ENCODE results near the gene AFTPH.

Gene AFTPH

DNA sequence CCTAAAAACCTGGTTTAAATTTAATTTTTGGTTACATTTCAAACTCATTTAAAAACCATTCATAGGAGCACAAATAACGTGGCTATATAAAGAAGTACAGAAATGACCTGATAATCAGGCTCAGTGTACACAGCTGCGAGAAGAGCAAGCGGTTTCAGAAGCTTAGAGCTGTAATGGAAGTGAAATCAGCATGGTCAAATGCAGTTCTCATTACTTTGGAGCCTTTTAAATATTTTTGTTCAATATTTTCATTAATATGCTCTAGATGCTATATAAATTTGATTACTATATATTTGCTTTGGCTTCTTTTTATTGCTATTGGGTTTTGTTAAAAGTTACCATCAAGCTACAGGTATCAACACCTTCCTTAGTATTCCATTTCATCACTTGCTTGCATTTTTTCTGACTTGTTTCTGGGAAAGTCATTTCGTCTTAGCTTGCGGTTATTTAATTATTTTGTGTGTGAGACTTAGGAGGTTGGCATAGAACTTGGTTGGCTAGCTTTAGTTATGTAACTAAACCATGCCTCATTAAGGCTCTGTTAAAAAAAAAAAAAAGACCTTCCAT, 58.7 kb downstream of the AFTPH start:
- TF ChIP-seq, protein P1, sequence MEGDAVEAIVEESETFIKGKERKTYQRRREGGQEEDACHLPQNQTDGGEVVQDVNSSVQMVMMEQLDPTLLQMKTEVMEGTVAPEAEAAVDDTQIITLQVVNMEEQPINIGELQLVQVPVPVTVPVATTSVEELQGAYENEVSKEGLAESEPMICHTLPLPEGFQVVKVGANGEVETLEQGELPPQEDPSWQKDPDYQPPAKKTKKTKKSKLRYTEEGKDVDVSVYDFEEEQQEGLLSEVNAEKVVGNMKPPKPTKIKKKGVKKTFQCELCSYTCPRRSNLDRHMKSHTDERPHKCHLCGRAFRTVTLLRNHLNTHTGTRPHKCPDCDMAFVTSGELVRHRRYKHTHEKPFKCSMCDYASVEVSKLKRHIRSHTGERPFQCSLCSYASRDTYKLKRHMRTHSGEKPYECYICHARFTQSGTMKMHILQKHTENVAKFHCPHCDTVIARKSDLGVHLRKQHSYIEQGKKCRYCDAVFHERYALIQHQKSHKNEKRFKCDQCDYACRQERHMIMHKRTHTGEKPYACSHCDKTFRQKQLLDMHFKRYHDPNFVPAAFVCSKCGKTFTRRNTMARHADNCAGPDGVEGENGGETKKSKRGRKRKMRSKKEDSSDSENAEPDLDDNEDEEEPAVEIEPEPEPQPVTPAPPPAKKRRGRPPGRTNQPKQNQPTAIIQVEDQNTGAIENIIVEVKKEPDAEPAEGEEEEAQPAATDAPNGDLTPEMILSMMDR (conservative IDR thresholded peaks at IDR 0.05; ENCODE audit: low read length) = no peak
- H3K4me3 ChIP-seq (ENCODE audit: low read length) = no peak overlapping the region
- DNase-seq (ENCODE audit: low read depth) = no peak

DNA sequence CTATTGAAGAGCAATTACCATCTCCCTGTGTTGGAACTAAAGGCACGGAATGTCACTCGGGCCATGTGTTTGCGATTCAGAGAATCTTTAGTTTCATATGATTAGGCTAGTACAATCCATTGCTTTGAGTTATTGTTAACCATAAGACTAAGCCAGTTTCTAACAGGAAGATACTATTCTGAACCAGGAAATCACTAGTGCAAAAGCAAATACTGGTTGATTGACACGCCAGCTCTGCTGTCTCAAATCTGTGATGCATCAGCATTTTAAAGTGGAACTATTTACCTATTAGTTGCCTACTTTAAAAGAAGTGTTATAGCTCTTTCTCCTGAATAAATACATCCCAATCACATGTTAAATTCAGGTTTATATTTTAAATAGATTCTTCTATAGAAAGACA, 61.9 kb downstream of the AFTPH start:
- H3K4me3 ChIP-seq (ENCODE audit: low read length) = no peak overlapping the region
- TF ChIP-seq, protein P1 (conservative IDR thresholded peaks at IDR 0.05; ENCODE audit: low read length) = no peak
- DNase-seq (ENCODE audit: low read depth) = no peak

DNA sequence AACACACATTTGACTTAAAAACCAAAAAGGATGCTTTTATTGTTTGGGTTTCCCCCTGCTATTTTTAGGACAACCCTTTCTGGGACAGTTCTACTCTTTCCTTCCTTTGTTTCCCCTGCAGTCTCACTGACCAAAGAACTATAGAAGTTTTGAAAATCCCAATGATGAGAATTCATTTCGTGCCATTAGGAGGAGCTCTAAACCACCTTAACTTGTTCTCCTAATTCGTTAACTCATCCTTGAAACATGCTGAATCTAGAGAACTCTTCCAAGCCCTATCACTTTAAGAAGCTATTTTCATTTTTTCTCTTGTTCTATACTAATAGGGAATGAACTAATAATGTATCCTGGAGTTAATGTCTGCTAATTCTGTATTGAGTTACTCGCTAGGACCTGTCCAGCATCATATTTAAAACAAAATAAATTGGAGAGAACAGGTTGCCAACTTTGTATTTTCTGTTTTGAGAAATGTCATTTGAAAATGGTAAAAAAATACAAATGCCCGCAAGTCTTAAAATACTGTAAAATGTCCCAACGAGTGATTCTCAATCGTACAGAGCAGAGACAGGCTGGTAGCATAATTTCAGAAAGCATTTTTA, 62.9 kb downstream of the AFTPH start:
- H3K4me3 ChIP-seq (ENCODE audit: low read length) = no peak overlapping the region
- peak; percentile 72 for DNase-seq (ENCODE audit: low read depth)
- TF ChIP-seq, protein P1 (conservative IDR thresholded peaks at IDR 0.05; ENCODE audit: low read length) = peak; percentile 81

DNA sequence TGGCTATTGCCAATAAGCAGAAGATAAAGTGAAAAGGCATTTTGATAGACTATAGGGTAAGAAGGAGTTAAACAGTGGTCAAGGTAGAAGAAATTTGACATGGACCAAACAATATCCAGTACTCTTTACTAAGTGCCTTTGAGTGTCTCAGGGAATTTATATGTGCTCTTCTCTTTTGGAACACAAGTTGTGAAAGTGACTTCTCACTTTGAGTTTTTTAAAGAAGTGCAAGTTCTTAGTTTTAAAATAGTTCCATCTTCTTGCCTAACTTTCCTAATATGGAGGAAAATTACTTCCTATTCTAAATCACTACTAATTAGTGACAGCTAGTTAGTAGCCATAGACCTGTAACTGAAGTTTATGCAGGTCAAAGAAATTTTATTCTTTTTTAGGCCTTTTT, 63.4 kb downstream of the AFTPH start:
- TF ChIP-seq, protein P1 (conservative IDR thresholded peaks at IDR 0.05; ENCODE audit: low read length) = no peak
- H3K4me3 ChIP-seq (ENCODE audit: low read length) = no peak overlapping the region
- DNase-seq (ENCODE audit: low read depth) = no peak

DNA sequence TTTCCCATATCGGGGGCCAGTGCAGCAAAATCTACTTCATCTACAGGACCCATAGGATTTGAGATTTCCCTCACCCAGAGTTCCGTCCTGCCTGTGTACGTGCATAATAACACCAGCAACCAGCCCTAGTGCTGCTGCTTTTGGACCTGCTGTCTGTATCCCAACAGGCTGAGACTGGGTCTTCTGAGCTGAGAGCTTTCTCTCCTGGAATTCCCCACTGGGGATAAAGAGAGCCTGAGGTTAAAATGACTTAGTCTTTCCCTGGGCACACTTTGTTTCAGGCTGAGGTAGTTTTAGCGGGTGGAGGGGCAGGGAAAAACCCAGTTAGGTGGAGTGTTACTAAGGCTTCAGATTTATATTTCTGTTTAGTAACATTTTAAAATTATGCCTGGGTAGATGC, 67.1 kb downstream of the AFTPH start:
- no peak overlapping the region for H3K4me3 ChIP-seq (ENCODE audit: low read length)
- DNase-seq (ENCODE audit: low read depth) = no peak
- TF ChIP-seq, protein P1 (conservative IDR thresholded peaks at IDR 0.05; ENCODE audit: low read length) = no peak

DNA sequence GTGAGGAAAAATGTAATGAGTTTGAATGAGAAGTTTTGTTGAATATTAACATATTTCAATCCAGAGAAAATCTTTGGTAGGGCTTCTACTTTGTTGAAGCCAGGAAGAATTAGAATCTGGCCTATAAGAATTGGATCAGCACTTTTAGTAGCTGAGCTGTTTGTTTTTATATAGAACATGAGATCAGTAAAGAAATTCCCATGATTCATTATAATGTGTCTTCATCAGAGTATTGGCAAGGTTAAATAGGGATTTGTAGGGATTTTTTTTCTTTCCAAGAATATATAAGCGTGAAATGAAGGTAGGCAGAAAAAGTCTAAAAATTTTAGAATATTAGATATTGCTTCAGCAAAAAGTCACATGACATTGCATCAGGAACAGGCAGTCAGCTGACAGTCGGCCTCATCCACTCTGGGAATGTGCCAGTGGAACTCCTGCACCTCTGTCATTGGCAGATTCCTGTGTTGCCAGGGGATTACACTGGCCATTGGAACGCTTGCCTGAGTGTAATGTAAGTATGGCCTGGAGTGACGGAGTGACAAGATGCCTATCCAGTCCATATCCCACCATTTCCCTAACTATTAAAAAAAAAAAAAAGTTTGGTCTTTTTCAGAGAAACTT, 69.0 kb downstream of the AFTPH start:
- peak; percentile 37 for DNase-seq (ENCODE audit: low read depth)
- TF ChIP-seq, protein P1 (conservative IDR thresholded peaks at IDR 0.05; ENCODE audit: low read length) = no peak
- H3K4me3 ChIP-seq (ENCODE audit: low read length) = no peak overlapping the region

Measured in AG10803 (cell line).